Subcutaneous adipose tissue (tissue), 4 donors: ENCODE results near the gene JAZF1. TPM values are rescaled to one million over a fixed set of nuclear protein-coding genes. Genes with fewer than 3 reads are reported as not detected.

Source experiments
- CTCF ChIP-seq: fragments of 450-650 bp; IDR thresholded peaks from one replicate; pipeline ENCODE4 v1.5.1; 2016; ENCODE audit warnings: low read depth, mild to moderate bottlenecking, control low read depth, antibody characterized with exemption, moderate library complexity
- total RNA-seq, 4 donors: library from RNA; depleted of rRNA; stranded (reverse); fragments of >200 nt; gene quantifications; one replicate each; pipeline ENCODE4 v1.1.0, GENCODE V29; 2016

JAZF1 gene
- total RNA-seq, 4 donors from 2014 or later = 12.6 to 35.9 (median 23.2) TPM

- no peak for TF ChIP-seq CTCF
Observed at GRCh38 chr7:28130277-28130676, 50.3 kb downstream of the JAZF1 start.

- TF ChIP-seq CTCF = no peak
Observed at GRCh38 chr7:28128608-28129007, 52.0 kb downstream of the JAZF1 start.

GRCh38 chr7:28126410-28127041, 54.1 kb downstream of the JAZF1 start:
- no peak for TF ChIP-seq CTCF

GRCh38 chr7:28125431-28126409, 54.9 kb downstream of the JAZF1 start:
- no peak for TF ChIP-seq CTCF

- TF ChIP-seq CTCF = no peak
Observed at GRCh38 chr7:28124413-28124812, 56.2 kb downstream of the JAZF1 start.

DNA sequence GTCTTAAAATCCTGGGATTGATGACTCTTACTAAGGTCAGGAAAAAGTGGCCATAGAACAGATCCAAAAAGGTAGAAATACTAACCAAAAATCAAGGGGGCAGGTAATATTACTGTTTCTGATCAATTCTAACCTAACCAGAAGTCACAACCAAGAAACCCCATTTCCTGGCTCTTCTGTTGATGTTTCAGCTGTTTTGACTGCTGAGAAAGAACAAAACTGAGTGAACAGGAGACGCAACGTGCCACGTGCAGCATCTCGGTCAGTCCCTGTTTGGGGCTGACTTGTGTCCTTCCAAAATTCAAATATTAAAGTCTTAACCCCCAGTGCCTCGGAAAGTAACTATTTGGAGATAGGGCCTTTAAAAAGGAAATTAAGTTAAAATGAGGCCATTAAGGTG, 56.8 kb downstream of the JAZF1 start:
- TF ChIP-seq CTCF = no peak

- TF ChIP-seq CTCF = no peak
Observed at GRCh38 chr7:28121496-28121895, 59.1 kb downstream of the JAZF1 start.
